ENCODE measurements around the gene FYN. TPM values are rescaled to one million over a fixed set of nuclear protein-coding genes. Genes with fewer than 3 reads are reported as not detected.

Gene FYN
- total and polyA plus RNA-seq, 9 of the 15 experiments (the other 6 are each of a cell fraction or from before 2014, with no cell fraction given) = 2.9 to 22.1 (median 11.4) TPM

GRCh38 chr6:111702268-111702667 lies 171.0 kb downstream of the FYN start:
- in situ Hi-C loops (cut with MboI) = loop anchor here (10.0 to 25.0 kb wide), 2 partner anchors 443 to 610 kb away; no protein-coding TSS in a partner anchor
- CTCF ChIA-PET (ENCODE audit: low intra/inter-chr PET ratio) = no interaction called here

More at GRCh38 chr6:111702268-111702667, 171.0 kb downstream of the FYN start:
- POLR2A ChIA-PET = no interaction called here
- H3K79me2 ChIP-seq (ENCODE audit: control insufficient read depth, insufficient read depth, low read length) = no peaks in the 10 kb centered on the region
- FAIRE-seq = no peak
- H2AFZ ChIP-seq (ENCODE audit: low read depth, low read length) = no peak overlapping the region
- no peaks in the 10 kb centered on the region for H3K36me3 ChIP-seq (ENCODE audit: control insufficient read depth, insufficient read depth, low read length)
- H3K4me3 ChIP-seq = no peak overlapping the region
- intact Hi-C loops (cut with micrococcal nuclease) = no loop called here
- peaks cover 0 to 6% of the 10 kb centered on the region in 2 experiments; a peak in 3 of 5 replicates for H3K27me3 ChIP-seq (ENCODE audit: control insufficient read depth in 2 of 2, insufficient read depth in 2 of 2, low read length in 2 of 2)
- no peaks in the 10 kb centered on the region for H4K20me1 ChIP-seq (replicated peaks; ENCODE audit: control insufficient read depth, insufficient read depth, low read length)
- DNase-seq (ENCODE audit: extremely low read depth in 1 of 4, low spot score in 3 of 4) = no peak
- no peak overlapping the region for H3K27ac ChIP-seq (ENCODE audit: extremely low read depth, low read depth, low read length)
- no TSS peak for BruUV-seq (replicated peaks)
- WGBS (ENCODE audit: insufficient coverage, low coverage, missing lambda C conversion rate) = 28% methylated on average over 5 of the region's 5 CpGs
- H3K9me3 ChIP-seq (replicated peaks; ENCODE audit: control insufficient read depth, insufficient read depth, low read depth, low read length) = no peaks in the 10 kb centered on the region
- H3K9me1 ChIP-seq (ENCODE audit: control insufficient read depth, insufficient read depth, low read length) = no peaks in the 10 kb centered on the region
- no peak overlapping the region for H3K9ac ChIP-seq (ENCODE audit: insufficient read depth in 1 of 2, low read depth in 2 of 2, low read length in 2 of 2)
- TF ChIP-seq FOXK2 (conservative IDR thresholded peaks at IDR 0.05 in 1 of 2, IDR thresholded peaks at IDR 0.05 in 1 of 2; ENCODE audit: low read depth in 2 of 2) (no peak), FOXA3 (CRISPR knock-in tag; conservative IDR thresholded peaks at IDR 0.05 in 1 of 2, IDR thresholded peaks at IDR 0.05 in 1 of 2) (no peak), ZNF584 (CRISPR knock-in tag; IDR thresholded peaks at IDR 0.05; ENCODE audit: low read depth) (no peak), MIER1 (IDR thresholded peaks at IDR 0.05; ENCODE audit: low read depth) (no peak), ARID3B (CRISPR knock-in tag; IDR thresholded peaks at IDR 0.05; ENCODE audit: borderline replicate concordance) (no peak), CHD2 (IDR thresholded peaks at IDR 0.05; ENCODE audit: low read depth, low read length) (no peak), ZFX (CRISPR knock-in tag; IDR thresholded peaks at IDR 0.05) (no peak), SNIP1 (IDR thresholded peaks at IDR 0.05; ENCODE audit: low read depth) (no peak)
- TF ChIP-seq, protein P1, sequence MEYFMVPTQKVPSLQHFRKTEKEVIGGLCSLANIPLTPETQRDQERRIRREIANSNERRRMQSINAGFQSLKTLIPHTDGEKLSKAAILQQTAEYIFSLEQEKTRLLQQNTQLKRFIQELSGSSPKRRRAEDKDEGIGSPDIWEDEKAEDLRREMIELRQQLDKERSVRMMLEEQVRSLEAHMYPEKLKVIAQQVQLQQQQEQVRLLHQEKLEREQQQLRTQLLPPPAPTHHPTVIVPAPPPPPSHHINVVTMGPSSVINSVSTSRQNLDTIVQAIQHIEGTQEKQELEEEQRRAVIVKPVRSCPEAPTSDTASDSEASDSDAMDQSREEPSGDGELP (CRISPR knock-in tag; IDR thresholded peaks at IDR 0.05; ENCODE audit: borderline replicate concordance) = no peak
- TF ChIP-seq, protein P2, sequence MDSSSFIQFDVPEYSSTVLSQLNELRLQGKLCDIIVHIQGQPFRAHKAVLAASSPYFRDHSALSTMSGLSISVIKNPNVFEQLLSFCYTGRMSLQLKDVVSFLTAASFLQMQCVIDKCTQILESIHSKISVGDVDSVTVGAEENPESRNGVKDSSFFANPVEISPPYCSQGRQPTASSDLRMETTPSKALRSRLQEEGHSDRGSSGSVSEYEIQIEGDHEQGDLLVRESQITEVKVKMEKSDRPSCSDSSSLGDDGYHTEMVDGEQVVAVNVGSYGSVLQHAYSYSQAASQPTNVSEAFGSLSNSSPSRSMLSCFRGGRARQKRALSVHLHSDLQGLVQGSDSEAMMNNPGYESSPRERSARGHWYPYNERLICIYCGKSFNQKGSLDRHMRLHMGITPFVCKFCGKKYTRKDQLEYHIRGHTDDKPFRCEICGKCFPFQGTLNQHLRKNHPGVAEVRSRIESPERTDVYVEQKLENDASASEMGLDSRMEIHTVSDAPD (CRISPR knock-in tag; IDR thresholded peaks at IDR 0.05) = no peak
- no peak overlapping the region for H3K4me2 ChIP-seq (ENCODE audit: insufficient read depth, low read length)
- no peaks in the 10 kb centered on the region for H3K4me1 ChIP-seq (replicated peaks in 1 of 2; ENCODE audit: control insufficient read depth in 2 of 2, insufficient read depth in 2 of 2, low read length in 2 of 2)
- ATAC-seq = no peak

All from K562 (cell line).